GM23338 (cell line): ENCODE measurements around the gene NSF. TPM values are rescaled to one million over a fixed set of nuclear protein-coding genes. Genes with fewer than 3 reads are reported as not detected.
"Not testable (repeated sequence)": the region's sequence is repeated elsewhere in the genome, so short reads cannot be mapped to it uniquely, and the experiment has no call there.

Experiments
- ATAC-seq: fragments of 200-7000 bp; cut with Tn5 transposase; 3 replicates; pipeline ENCODE4 v1.9.1; 2020
- DNase-seq: peaks from one replicate; pipeline ENCODE4 v3.0.0-alpha.2; 2015; ENCODE audit warnings: low spot score
- H2AFZ ChIP-seq: fragments of 200-600 bp; sonication (generic); 2 replicates; pipeline ENCODE4 v1.8.0; 2016; ENCODE audit warnings: antibody characterized with exemption, mild to moderate bottlenecking, moderate library complexity
- H3F3A ChIP-seq: fragments of 200-600 bp; sonication (generic); replicated peaks from 2 replicates; pipeline ENCODE4 v1.8.0; 2017; ENCODE audit warnings: antibody characterized with exemption, mixed run types, low read depth
- H3K27ac ChIP-seq: fragments of 200-600 bp; sonication (generic); 2 replicates; pipeline ENCODE4 v1.6.1; 2016; ENCODE audit warnings: low read depth
- H3K27me3 ChIP-seq: fragments of 200-600 bp; sonication (generic); 2 replicates; pipeline ENCODE4 v1.8.0; 2016; ENCODE audit warnings: mild to moderate bottlenecking, mixed run types, moderate library complexity; ENCODE audit not compliant: insufficient read depth
- H3K36me3 ChIP-seq: fragments of 200-600 bp; sonication (generic); 2 replicates; pipeline ENCODE4 v1.8.0; 2016; ENCODE audit warnings: mild to moderate bottlenecking; ENCODE audit not compliant: insufficient read depth
- H3K4me1 ChIP-seq: fragments of 200-600 bp; sonication (generic); 2 replicates; pipeline ENCODE4 v1.8.0; 2016; ENCODE audit warnings: mild to moderate bottlenecking, moderate library complexity; ENCODE audit not compliant: insufficient read depth
- H3K4me2 ChIP-seq: fragments of 200-600 bp; sonication (generic); 2 replicates; pipeline ENCODE4 v1.7.1; 2017; ENCODE audit warnings: mixed run types
- H3K4me3 ChIP-seq: fragments of 200-600 bp; sonication (generic); 2 replicates; pipeline ENCODE4 v1.6.1; 2016; ENCODE audit warnings: mixed run types
- H3K79me2 ChIP-seq: fragments of 200-600 bp; sonication (generic); replicated peaks from 2 replicates; pipeline ENCODE4 v1.8.0; 2017; ENCODE audit warnings: mild to moderate bottlenecking; ENCODE audit not compliant: insufficient read depth
- H3K9me2 ChIP-seq: fragments of 200-600 bp; sonication (generic); 2 replicates; pipeline ENCODE4 v1.8.0; 2017; ENCODE audit not compliant: insufficient read depth
- H4K20me1 ChIP-seq: fragments of 200-600 bp; sonication (generic); replicated peaks from 2 replicates; pipeline ENCODE4 v1.8.0; 2017; ENCODE audit warnings: mild to moderate bottlenecking; ENCODE audit not compliant: insufficient read depth
- H3K27ac Mint-ChIP-seq: 2 replicates; pipeline ENCODE4 v1.8.0; 2020; ENCODE audit warnings: inconsistent platforms, mild to moderate bottlenecking, moderate library complexity, mixed read lengths
- H3K27me3 Mint-ChIP-seq: 3 replicates; pipeline ENCODE4 v1.8.0; 2022; ENCODE audit warnings: low read depth, mild to moderate bottlenecking, moderate library complexity, mixed read lengths, inconsistent platforms; ENCODE audit not compliant: insufficient read depth, poor library complexity
- H3K36me3 Mint-ChIP-seq: 3 replicates; pipeline ENCODE4 v1.8.0; 2021; ENCODE audit warnings: low read depth, mild to moderate bottlenecking, inconsistent platforms, moderate library complexity, mixed read lengths
- H3K4me1 Mint-ChIP-seq: 3 replicates; pipeline ENCODE4 v1.8.0; 2020; ENCODE audit warnings: mild to moderate bottlenecking, inconsistent platforms, mixed read lengths
- H3K4me3 Mint-ChIP-seq: 3 replicates; pipeline ENCODE4 v1.8.0; 2021; ENCODE audit warnings: moderate library complexity, mild to moderate bottlenecking, inconsistent platforms, mixed read lengths
- H3K9me3 Mint-ChIP-seq: 3 replicates; pipeline ENCODE4 v1.8.0; 2020; ENCODE audit warnings: moderate library complexity, mild to moderate bottlenecking, inconsistent platforms, mixed read lengths
- CREB1 ChIP-seq: fragments of 250-450 bp; sonication (Bioruptor Pico); IDR thresholded peaks from 2 replicates; pipeline ENCODE4 v1.5.0; 2020; ENCODE audit warnings: low read depth, mild to moderate bottlenecking, moderate library complexity
- CTCF ChIP-seq, 2 experiments: fragments of 200-600 bp in 1 of 2; sonication (generic) in 1 of 2; conservative IDR thresholded peaks; 2 replicates each; pipeline versions ENCODE4 v1.5.1 to v1.6.1; 2016 to 2017; ENCODE audit warnings: antibody characterized with exemption in 2 of 2, low read depth in 2 of 2, mild to moderate bottlenecking in 2 of 2, moderate library complexity in 1 of 2
- ETS1 ChIP-seq: IDR thresholded peaks from 2 replicates; pipeline ENCODE4 v1.6.1; 2016; ENCODE audit warnings: antibody characterized with exemption
- EZH2 ChIP-seq: fragments of 200-600 bp; sonication (generic); IDR thresholded peaks from one replicate; pipeline ENCODE4 v1.8.0; 2017; ENCODE audit warnings: antibody characterized with exemption, mild to moderate bottlenecking, low read depth; ENCODE audit not compliant: unreplicated experiment
- EZH2phosphoT487 ChIP-seq: fragments of 200-600 bp; sonication (generic); IDR thresholded peaks from one replicate; pipeline ENCODE4 v1.8.1; 2018; ENCODE audit warnings: antibody characterized with exemption; ENCODE audit not compliant: unreplicated experiment
- JUNB ChIP-seq: IDR thresholded peaks from one replicate; pipeline ENCODE4 v1.6.1; 2016; ENCODE audit warnings: antibody characterized with exemption; ENCODE audit not compliant: unreplicated experiment
- STAT1 ChIP-seq: IDR thresholded peaks from one replicate; pipeline ENCODE4 v1.6.1; 2016; ENCODE audit warnings: antibody characterized with exemption; ENCODE audit not compliant: unreplicated experiment
- ZNF114 ChIP-seq: fragments of 250-450 bp; sonication (Bioruptor Pico); IDR thresholded peaks from 2 replicates; pipeline ENCODE4 v1.5.0; 2020; ENCODE audit warnings: mild to moderate bottlenecking, moderate library complexity
- ZNF331 ChIP-seq: fragments of 250-450 bp; sonication (Bioruptor Pico); IDR thresholded peaks from 2 replicates; pipeline ENCODE4 v1.5.0; 2020; ENCODE audit warnings: low read depth, mild to moderate bottlenecking, moderate library complexity
- polyA plus RNA-seq: library from polyadenylated mRNA; unstranded; fragments of >200 nt; fragmentation: Nextera tagmentation; extraction: Ambion mirVana; gene quantifications from 2 replicates; pipeline ENCODE4 v1.2.1, GENCODE V29; 2016
- total RNA-seq: library from RNA; depleted of rRNA; stranded (reverse); fragments of >200 nt; shearing (Covaris generic); gene quantifications from 2 replicates; pipeline ENCODE4 v1.2.3, GENCODE V29; 2014

NSF gene
- total and polyA plus RNA-seq, 2 experiments from 2014 or later = 12.5 to 26.5 TPM

- not testable (repeated sequence) for H3K4me3 ChIP-seq, H3K4me3 Mint-ChIP-seq, DNase-seq, H3K4me1 ChIP-seq, H4K20me1 ChIP-seq, H3K79me2 ChIP-seq, H3K9me2 ChIP-seq, H2AFZ ChIP-seq, H3K27me3 Mint-ChIP-seq, ATAC-seq, H3K27ac ChIP-seq, H3F3A ChIP-seq, H3K4me2 ChIP-seq, H3K36me3 Mint-ChIP-seq, H3K36me3 ChIP-seq, H3K27me3 ChIP-seq, H3K27ac Mint-ChIP-seq, H3K9me3 Mint-ChIP-seq, H3K4me1 Mint-ChIP-seq
These were observed 101.7 kb downstream of the NSF start for GRCh38 chr17:46692196-46692595.

DNA sequence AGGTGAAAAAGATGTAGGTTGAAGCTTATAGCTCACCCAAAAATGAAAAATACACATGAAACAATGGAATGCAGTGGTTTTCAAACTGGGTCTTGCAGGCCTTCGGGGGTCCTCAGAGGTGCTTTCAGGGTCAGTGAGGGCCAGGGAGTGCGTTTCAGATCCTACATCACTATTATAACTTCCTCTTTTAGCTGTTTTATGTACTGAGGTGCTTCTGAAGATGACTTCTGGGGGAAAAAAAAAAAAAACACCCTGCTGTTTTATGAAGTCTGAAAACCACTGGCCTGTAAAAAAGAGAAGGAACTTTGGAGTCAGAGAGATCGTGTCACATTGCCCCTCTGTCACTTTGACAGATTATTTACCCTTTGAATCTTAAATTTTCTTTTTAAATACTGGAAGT, 102.8 kb downstream of the NSF start:
- H3K4me1 ChIP-seq, H3K27ac ChIP-seq, H3K27me3 Mint-ChIP-seq: not testable (repeated sequence)

DNA sequence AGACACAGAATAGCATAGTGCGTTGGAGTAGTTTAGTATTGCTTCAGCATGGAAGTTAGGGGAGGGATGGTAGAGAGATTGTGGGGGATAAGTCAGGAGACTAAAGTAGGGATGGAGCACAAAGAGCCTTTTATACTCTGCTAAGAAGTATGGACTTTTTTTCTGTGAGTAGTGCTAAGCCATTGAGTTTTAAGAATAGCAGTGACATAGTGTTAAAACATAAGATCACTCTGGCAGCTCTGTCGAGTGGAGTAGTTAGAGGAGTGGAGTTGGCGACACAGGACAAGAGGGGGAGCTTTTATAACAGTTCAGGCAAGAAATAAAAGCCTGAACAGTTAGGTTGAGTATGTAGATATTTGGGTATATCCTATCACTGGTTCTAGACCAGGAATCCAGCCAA, 106.1 kb downstream of the NSF start:
- not testable (repeated sequence) for H3F3A ChIP-seq, H3K27ac Mint-ChIP-seq, H3K27me3 Mint-ChIP-seq, H3K36me3 ChIP-seq, H3K4me3 Mint-ChIP-seq, H3K27ac ChIP-seq, H2AFZ ChIP-seq, H3K79me2 ChIP-seq, H3K4me1 ChIP-seq, H3K36me3 Mint-ChIP-seq, ATAC-seq, H3K9me3 Mint-ChIP-seq, DNase-seq, H3K4me3 ChIP-seq, H3K4me2 ChIP-seq, H3K4me1 Mint-ChIP-seq, H4K20me1 ChIP-seq, H3K27me3 ChIP-seq, H3K9me2 ChIP-seq

More for the DNA sequence above, 102.8 kb downstream of the NSF start:
- H3K79me2 ChIP-seq, H4K20me1 ChIP-seq, H3K27me3 ChIP-seq, H3K9me3 Mint-ChIP-seq, H2AFZ ChIP-seq, H3K4me2 ChIP-seq, H3K9me2 ChIP-seq, H3K36me3 ChIP-seq, DNase-seq, H3K4me1 Mint-ChIP-seq, H3K27ac Mint-ChIP-seq, H3K4me3 ChIP-seq, H3K4me3 Mint-ChIP-seq, H3K36me3 Mint-ChIP-seq, H3F3A ChIP-seq, ATAC-seq: not testable (repeated sequence)

- H3K27ac Mint-ChIP-seq, H2AFZ ChIP-seq, H4K20me1 ChIP-seq, H3K4me1 ChIP-seq, H3F3A ChIP-seq, DNase-seq, H3K36me3 Mint-ChIP-seq, H3K4me2 ChIP-seq, H3K9me3 Mint-ChIP-seq, H3K27me3 Mint-ChIP-seq, H3K79me2 ChIP-seq, H3K4me1 Mint-ChIP-seq, H3K4me3 Mint-ChIP-seq, H3K9me2 ChIP-seq, H3K36me3 ChIP-seq, ATAC-seq, H3K27ac ChIP-seq, H3K4me3 ChIP-seq, H3K27me3 ChIP-seq: not testable (repeated sequence)
These were observed 108.5 kb downstream of the NSF start for GRCh38 chr17:46699014-46699413.

DNA sequence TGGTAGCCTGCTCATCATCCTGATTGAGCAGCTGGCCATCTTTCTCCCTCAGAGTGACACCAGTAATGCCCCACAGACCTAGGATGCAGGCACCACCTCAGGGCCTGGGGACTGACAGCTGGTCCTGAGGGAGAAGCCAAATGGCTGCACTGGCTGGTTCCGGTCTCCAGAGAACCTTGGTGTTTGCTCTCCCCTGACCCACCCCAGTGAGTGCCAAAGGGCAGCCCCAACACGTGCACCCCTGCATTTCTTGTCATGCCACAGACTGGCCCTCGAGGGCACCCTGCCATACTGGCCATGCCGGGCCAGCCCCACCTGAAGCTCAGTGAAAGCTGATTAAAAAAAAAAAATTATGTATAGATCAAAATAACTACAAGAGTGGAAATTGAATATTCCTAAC, 127.5 kb downstream of the NSF start:
- ATAC-seq = no peak
- TF ChIP-seq ZNF331 (CRISPR knock-in tag) = no peak
- no peak for TF ChIP-seq ZNF114
- no peak for TF ChIP-seq CREB1
- no peak for TF ChIP-seq CTCF (conservative IDR thresholded peaks at IDR 0.05; ENCODE audit: low read depth in 2 of 2)
- TF ChIP-seq JUNB = no peak
- TF ChIP-seq STAT1 = no peak
- no peak for TF ChIP-seq EZH2phosphoT487
- TF ChIP-seq ETS1 = no peak
- no peak for TF ChIP-seq EZH2

More for the DNA sequence above, 127.5 kb downstream of the NSF start:
- DNase-seq = no peak
- Histone ChIP-seq H2AFZ (no peak overlapping the region), H3K9me2 (no peaks in the 10 kb centered on the region), H3K4me1 (peaks cover 4% of the 10 kb centered on the region; the same call in 1 of the 2 replicates), H3K79me2 (no peaks in the 10 kb centered on the region), H3K4me2 (no peak overlapping the region), H3K27ac (no peak overlapping the region), H3K27me3 (no peaks in the 10 kb centered on the region), H3K4me3 (no peak overlapping the region), H4K20me1 (no peaks in the 10 kb centered on the region), H3F3A (no peaks in the 10 kb centered on the region), H3K36me3 (no peaks in the 10 kb centered on the region)
- Mint-ChIP-seq H3K4me1 (peaks cover 7% of the 10 kb centered on the region), H3K27me3 (no peaks in the 10 kb centered on the region), H3K9me3 (no peaks in the 10 kb centered on the region), H3K4me3 (no peak overlapping the region), H3K27ac (no peak overlapping the region), H3K36me3 (no peaks in the 10 kb centered on the region)
